GM10847 (cell line): ENCODE data around the gene COL15A1.

Source experiments
- POLR2A ChIP-seq: IDR thresholded peaks from 2 replicates; pipeline ENCODE4 v1.6.1; 2011; ENCODE audit not compliant: insufficient read length; ENCODE audit errors: extremely low read depth

Gene COL15A1

GRCh38 chr9:99070681-99071080 lies 127.0 kb downstream of the COL15A1 start:
- no peak for TF ChIP-seq POLR2A

DNA sequence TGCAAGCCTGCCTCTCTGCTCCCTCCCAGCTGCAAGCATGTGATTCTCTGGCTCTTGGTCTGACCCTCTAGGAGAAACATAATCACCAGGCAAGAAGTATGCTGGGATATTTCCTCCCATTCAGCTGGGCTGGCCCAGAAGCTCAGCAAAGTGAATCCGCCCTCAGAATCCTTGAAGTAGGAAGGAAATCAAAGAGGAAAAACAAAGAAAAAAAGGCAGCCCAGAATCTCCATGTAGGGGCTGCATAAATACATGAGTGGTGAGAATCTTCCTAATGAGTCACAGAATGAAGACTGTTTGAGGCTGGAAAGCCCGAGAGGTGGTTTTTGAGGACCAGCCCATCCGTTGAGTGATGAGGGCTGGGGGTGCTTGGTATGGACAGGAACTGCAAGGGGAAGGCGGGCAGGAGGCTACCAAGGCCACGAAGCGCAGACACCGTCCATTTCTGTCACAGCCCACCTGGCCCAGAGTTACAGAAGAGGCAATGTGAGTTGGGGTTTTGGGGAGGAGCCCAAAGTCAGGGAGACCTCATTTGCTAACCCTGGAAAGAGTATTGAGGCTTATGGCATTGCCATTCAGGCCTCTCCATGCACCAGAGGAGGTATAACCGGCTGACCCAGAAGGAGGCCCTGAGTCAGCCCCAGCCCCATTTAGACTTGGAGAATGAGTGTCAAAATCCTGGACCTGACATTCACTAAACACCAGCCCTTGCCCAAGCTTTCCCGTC lies 127.8 kb downstream of the COL15A1 start:
- no peak for TF ChIP-seq POLR2A

GRCh38 chr9:99072040-99072394 lies 128.3 kb downstream of the COL15A1 start:
- no peak for TF ChIP-seq POLR2A

DNA sequence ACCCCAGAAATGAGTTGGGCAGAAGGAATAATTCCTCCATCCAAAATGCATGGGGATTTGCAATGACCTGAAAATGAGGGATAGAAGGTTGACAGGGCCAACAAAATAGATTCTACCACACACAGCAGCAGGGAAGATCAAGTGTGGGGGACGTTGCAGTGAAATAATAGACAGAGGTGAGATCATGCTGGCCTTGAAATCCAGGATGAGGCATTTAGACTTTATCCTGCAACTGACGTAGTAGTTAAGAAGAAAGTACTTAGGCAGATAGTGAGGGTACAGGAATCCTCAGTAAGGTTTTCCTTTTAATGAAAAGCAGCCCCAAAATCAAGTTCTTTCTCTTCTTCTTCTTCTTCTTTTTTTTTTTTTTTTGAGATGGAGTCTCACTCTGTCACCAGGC lies 129.6 kb downstream of the COL15A1 start:
- TF ChIP-seq POLR2A: no peak

DNA sequence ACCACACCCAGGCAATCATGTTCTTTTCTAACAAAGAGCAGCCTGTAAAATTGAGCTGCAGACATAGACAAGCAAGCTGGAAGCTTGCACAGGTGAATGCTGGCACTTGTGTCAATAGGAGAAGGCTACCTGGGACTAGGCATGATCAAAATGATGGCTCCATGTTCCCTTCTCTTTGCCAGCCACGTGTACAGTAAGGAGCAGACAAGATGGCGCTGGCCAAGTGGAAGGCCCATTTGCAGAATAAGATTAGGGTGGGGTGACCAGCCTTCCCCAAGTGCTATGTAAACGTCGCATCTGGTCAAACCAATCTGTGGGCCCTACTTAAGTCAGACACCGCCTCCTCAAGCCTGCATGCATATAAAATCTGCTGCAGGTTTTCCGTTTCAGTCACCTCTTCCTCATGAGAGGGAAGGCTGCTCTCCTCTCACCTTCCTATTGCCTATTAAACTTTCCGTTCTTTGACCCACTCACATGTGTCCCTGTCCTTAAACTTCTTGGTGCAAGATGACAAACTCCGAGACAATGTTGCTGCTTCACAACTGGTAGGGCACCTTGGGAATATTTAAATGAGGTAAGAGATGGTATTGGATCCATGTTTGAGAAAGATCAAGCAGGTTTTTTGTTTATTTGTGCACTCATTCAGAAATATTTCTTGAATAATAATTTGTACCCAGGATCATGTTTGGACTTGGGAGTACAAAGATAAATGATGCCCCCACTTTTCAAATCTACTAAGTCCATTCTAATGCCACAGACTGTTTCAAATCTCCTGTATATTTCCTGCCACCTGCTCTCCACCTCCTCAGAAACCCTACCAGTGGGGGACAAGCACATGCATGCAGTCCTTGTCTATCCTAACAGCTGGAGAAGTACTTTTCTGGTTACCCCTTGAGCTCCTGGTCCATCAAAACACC lies 130.5 kb downstream of the COL15A1 start:
- no peak for TF ChIP-seq POLR2A

- no peak for TF ChIP-seq POLR2A
Observed at GRCh38 chr9:99074902-99075245, 131.2 kb downstream of the COL15A1 start.

DNA sequence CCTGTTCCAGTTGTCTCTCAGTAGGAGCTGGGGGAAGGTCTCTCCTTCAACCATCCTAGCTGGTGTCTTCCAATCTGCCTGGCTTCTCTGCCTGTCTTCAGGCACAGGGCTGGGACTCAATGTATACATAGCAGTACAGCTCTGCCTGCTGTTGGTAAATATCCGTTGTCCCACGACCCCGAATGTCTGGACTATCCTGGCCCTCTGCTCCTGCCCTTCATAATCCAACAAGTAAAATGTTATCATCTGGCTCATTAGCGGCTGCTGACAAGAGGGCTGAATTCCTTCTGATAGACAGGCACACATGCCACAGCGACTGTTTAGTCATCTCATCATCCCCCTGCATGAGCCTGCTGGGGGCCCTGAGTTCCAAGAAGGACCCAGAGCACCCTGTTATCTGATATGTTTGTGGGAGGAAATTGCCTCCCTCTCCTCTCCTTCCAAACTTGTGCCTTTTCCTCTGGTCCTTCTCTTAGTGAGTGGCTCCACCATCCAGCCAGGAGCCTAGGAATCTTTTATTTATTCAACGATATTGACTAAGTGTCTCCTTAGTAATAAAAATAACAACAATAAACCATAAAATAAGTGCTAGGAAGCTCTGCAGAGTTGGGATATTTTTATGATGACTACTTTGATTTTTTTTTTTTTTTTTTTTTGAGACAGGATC lies 131.7 kb downstream of the COL15A1 start:
- no peak for TF ChIP-seq POLR2A

GRCh38 chr9:99076030-99076429 lies 132.3 kb downstream of the COL15A1 start:
- no peak for TF ChIP-seq POLR2A

DNA sequence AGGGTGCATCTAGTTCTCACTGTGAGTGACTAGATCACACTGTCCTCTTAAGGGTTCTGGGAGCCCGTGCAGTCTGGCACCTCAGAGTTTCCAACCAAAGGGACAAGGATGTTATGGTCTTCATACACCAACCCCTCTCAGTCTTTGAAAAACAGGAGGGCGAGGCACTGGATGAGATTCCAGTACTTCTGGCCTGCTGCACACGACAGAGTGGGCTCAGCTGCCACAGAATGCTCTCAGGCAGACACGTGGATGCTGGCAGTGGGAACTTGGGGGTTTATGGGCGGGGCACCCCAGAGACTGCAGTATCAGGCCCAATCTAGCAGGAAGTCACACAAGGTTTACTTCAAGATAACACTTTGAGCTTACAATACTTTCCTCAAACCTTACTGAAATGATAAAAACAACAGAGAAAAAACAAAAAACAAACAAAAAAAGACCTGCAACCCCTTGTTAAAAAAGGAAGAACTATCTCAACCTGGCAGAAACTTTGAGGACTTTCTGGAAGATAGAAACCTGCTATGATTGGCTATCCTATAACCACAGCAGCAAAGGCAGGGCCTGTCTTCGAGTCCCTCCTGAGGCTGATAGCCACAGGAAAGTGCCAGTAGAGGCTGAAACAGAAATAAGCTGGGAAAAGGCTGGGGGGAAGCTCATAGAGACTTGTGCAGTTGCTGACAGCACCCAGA lies 132.9 kb downstream of the COL15A1 start:
- TF ChIP-seq POLR2A: no peak

- TF ChIP-seq POLR2A: no peak
Observed at GRCh38 chr9:99078717-99079116, 135.0 kb downstream of the COL15A1 start.

GRCh38 chr9:99079542-99079941 lies 135.8 kb downstream of the COL15A1 start:
- no peak for TF ChIP-seq POLR2A

DNA sequence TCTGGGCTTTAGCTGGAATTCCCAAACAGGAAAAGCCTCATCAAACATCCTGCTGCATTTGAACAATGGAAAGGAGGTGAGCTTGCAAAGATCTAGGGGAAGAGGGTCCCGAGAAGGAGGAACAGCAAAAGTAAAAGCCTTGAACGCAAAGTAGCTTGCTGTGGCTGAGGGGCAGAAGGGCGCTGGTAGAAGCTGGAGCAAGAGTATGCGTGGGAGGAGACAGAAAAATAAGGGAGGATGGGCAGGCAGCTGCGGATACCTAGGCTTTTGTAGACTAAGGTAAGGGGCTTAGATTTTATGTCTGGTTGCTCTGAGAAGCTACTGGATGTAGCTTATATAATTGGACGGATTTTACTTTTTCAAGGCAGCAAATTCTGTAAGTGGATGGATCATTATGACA lies 139.3 kb downstream of the COL15A1 start:
- no peak for TF ChIP-seq POLR2A

DNA sequence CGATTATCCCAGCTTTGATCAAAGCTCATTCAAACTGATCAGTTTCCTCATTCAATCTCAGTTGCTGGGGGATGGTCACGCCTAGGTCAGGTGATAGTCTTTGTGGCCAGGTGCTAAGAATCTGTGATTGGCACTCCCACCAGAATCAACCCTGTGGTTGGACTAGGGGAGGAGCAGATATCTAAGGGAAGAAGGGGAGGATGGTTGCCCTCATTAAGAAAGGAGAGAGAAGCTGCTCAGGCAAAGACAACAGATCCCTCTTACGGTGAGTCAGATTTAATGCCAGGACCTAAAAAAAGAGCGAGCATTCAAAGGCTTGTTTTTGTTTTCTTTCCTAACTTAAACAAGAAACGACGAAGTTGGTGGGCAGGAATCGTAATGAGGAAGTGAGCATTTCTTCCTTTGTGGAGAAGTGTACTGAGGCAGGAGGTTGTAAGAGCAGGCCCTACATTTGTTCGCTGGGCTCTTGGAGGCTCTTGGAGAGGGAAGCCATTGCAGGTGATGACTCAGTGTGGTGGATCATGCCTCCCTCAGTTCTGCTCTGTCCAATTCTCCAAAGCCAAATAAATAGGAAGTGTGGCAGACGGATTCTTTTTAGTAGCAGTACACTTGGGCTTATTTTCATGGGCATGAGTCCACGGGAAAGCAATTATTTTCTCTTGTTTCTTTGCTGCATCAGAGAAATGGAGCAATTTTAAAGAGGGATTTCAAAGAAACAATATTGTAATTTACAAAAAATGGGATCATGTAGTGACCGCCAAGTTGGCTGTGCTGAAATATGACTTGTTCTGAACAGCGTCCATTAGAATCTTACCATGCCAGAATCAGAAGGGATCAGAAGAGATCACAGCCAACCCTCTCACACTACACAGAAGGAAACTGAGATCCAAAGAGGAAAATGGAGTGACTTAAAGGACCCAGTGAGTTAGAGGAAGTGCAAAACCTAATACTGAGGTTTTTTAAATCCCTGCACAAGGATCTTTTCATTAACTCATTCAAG lies 142.5 kb downstream of the COL15A1 start:
- no peak for TF ChIP-seq POLR2A

GRCh38 chr9:99087462-99087861 lies 143.8 kb downstream of the COL15A1 start:
- no peak for TF ChIP-seq POLR2A

GRCh38 chr9:99090336-99091130 lies 146.8 kb downstream of the COL15A1 start:
- TF ChIP-seq POLR2A: no peak
